SK-N-SH (cell line): ENCODE results near the gene GTF3C2. TPM values are rescaled to one million over a fixed set of nuclear protein-coding genes. Genes with fewer than 3 reads are reported as not detected.

Experiments used
- CTCF ChIA-PET: fragments of 300-600, 350-600 bp; formaldehyde crosslinking; extraction: SDS; loops from one replicate; lab custom pipeline; 2021; lab: Yijun Ruan, JAX
- POLR2A ChIA-PET: fragments of 350-600 bp; sonication (Branson Sonifier 250); formaldehyde crosslinking; extraction: SDS; loops from one replicate; lab custom pipeline; 2020; ENCODE audit warnings: antibody characterized with exemption, inconsistent platforms; lab: Yijun Ruan, JAX
- DNase-seq: peaks from one replicate; pipeline ENCODE4 v3.0.0; 2012
- H2AFZ ChIP-seq: fragments of 200-600 bp; sonication (generic); 2 replicates; pipeline ENCODE4 v1.8.1; 2016; ENCODE audit warnings: antibody characterized with exemption, mild to moderate bottlenecking, low read depth
- H3F3A ChIP-seq: fragments of 200-600 bp; sonication (generic); replicated peaks from 2 replicates; pipeline ENCODE3; 2016; ENCODE audit warnings: antibody characterized with exemption, mild to moderate bottlenecking; ENCODE audit not compliant: insufficient read depth
- H3K27ac ChIP-seq, 2 experiments: fragments of 200-500 bp in 1 of 2; fragments of 200-600 bp in 1 of 2; sonication (Bioruptor generic) in 1 of 2; sonication (generic), shearing (Covaris generic) in 1 of 2; 2 replicates each; pipeline versions ENCODE4 v1.5.1 to v1.6.1; 2014 to 2016; ENCODE audit warnings: low read depth in 2 of 2, inconsistent platforms in 1 of 2, low read length in 1 of 2, mild to moderate bottlenecking in 1 of 2, mixed read lengths in 1 of 2
- H3K27me3 ChIP-seq: fragments of 200-600 bp; sonication (generic), shearing (Covaris generic); 2 replicates; pipeline ENCODE4 v1.6.1; 2016; ENCODE audit warnings: mixed run types; ENCODE audit not compliant: insufficient read depth
- H3K36me3 ChIP-seq, 2 experiments: fragments of 200-500 bp in 1 of 2; fragments of 200-600 bp in 1 of 2; sonication (Bioruptor generic) in 1 of 2; sonication (generic) in 1 of 2; replicated peaks in 1 of 2; 2 replicates each; pipeline versions ENCODE3 to v1.5.1; 2014 to 2016; ENCODE audit warnings: low read length in 1 of 2, mild to moderate bottlenecking in 1 of 2; ENCODE audit not compliant: insufficient read depth in 2 of 2, control insufficient read depth in 1 of 2
- H3K4me1 ChIP-seq, 2 experiments: fragments of 200-500 bp in 1 of 2; fragments of 200-600 bp in 1 of 2; sonication (Bioruptor generic) in 1 of 2; sonication (generic), shearing (Covaris generic) in 1 of 2; 2 replicates each; pipeline versions ENCODE4 v1.5.1 to v1.6.1; 2014 to 2016; ENCODE audit warnings: low read depth in 1 of 2, low read length in 1 of 2, mixed run types in 1 of 2; ENCODE audit not compliant: insufficient read depth in 2 of 2, control insufficient read depth in 1 of 2
- H3K4me2 ChIP-seq: fragments of 200-600 bp; sonication (generic), shearing (Covaris generic); 2 replicates; pipeline ENCODE4 v1.6.1; 2017; ENCODE audit warnings: mixed run types
- H3K4me3 ChIP-seq, 2 experiments: fragments of 200-500 bp in 1 of 2; fragments of 200-600 bp in 1 of 2; sonication (Bioruptor generic) in 1 of 2; sonication (generic), shearing (Covaris generic) in 1 of 2; 2 replicates each; pipeline versions ENCODE4 v1.5.1 to v1.8.1; 2014 to 2016; ENCODE audit warnings: low read depth in 2 of 2, inconsistent platforms in 1 of 2, low read length in 1 of 2, mild to moderate bottlenecking in 1 of 2, mixed read lengths in 1 of 2, moderate library complexity in 1 of 2
- H3K79me2 ChIP-seq: fragments of 200-600 bp; sonication (generic); 2 replicates; pipeline ENCODE4 v1.8.1; 2017; ENCODE audit warnings: mild to moderate bottlenecking; ENCODE audit not compliant: insufficient read depth
- H3K9ac ChIP-seq: fragments of 200-600 bp; sonication (generic); 2 replicates; pipeline ENCODE4 v1.6.1; 2017; ENCODE audit warnings: mixed run types
- H3K9me2 ChIP-seq: fragments of 200-600 bp; sonication (generic); 2 replicates; pipeline ENCODE4 v1.6.1; 2017; ENCODE audit warnings: mixed run types
- H3K9me3 ChIP-seq: fragments of 200-600 bp; sonication (generic); 2 replicates; pipeline ENCODE4 v1.6.1; 2017; ENCODE audit warnings: mixed run types, mild to moderate bottlenecking, moderate library complexity
- H4K20me1 ChIP-seq: fragments of 200-600 bp; sonication (generic); 2 replicates; pipeline ENCODE4 v1.6.1; 2017; ENCODE audit warnings: mild to moderate bottlenecking, mixed run types; ENCODE audit not compliant: insufficient read depth
- CHD2 ChIP-seq: fragments of 150-350 bp; IDR thresholded peaks from 2 replicates; pipeline ENCODE4 v1.6.1; 2018; ENCODE audit warnings: low read length; ENCODE audit not compliant: partially characterized antibody
- FOSL2 ChIP-seq: IDR thresholded peaks from 2 replicates; pipeline ENCODE4 v1.4.0; 2012; ENCODE audit warnings: low read depth, mild to moderate bottlenecking, moderate library complexity, borderline replicate concordance
- GABPA ChIP-seq: IDR thresholded peaks from 2 replicates; pipeline ENCODE4 v1.4.0; 2012; ENCODE audit warnings: low read depth, mild to moderate bottlenecking
- JUND ChIP-seq: IDR thresholded peaks from 2 replicates; pipeline ENCODE4 v1.4.0; 2012
- MAX ChIP-seq: IDR thresholded peaks from 2 replicates; pipeline ENCODE4 v1.4.0; 2012; ENCODE audit warnings: low read depth
- MEF2A ChIP-seq: IDR thresholded peaks from 2 replicates; pipeline ENCODE4 v1.4.0; 2012; ENCODE audit warnings: low read depth, borderline replicate concordance
- REST ChIP-seq: IDR thresholded peaks from 2 replicates; pipeline ENCODE4 v1.6.1; 2012; ENCODE audit warnings: mild to moderate bottlenecking, low read depth, low read length, moderate library complexity
- SIN3A ChIP-seq: IDR thresholded peaks from 2 replicates; pipeline ENCODE4 v1.6.1; 2012; ENCODE audit warnings: low read depth, mild to moderate bottlenecking, low read length, moderate library complexity, borderline replicate concordance
- TAF1 ChIP-seq: IDR thresholded peaks from 2 replicates; pipeline ENCODE4 v1.6.1; 2012; ENCODE audit warnings: low read depth, mild to moderate bottlenecking, low read length, moderate library complexity, borderline replicate concordance
- ZBTB33 ChIP-seq: IDR thresholded peaks from 2 replicates; pipeline ENCODE4 v1.4.0; 2012; ENCODE audit warnings: low read depth, borderline replicate concordance
- WGBS: methylation state at CpG from one replicate; pipeline ENCODE4 v1.1.6; 2017; ENCODE audit warnings: low lambda C conversion rate; 5-methylcytosine and 5-hydroxymethylcytosine counted together
- polyA plus RNA-seq, 3 experiments: library from polyadenylated mRNA; depleted of rRNA; stranded (reverse); fragments of >200 nt; gene quantifications; 2 replicates each; pipeline ENCODE4 v1.2.3, GENCODE V29; 2012

The GTF3C2 gene
- polyA plus RNA-seq, 1 of the 3 experiments (the other 2 are of a cell fraction), result 65.8 TPM

GRCh38 chr2:27347641-27348040 lies 8.9 kb downstream of the GTF3C2 start:
- H3K27ac ChIP-seq, result no peak overlapping the region
- no peak for DNase-seq
- no peak overlapping the region for H3K9ac ChIP-seq
- H3K36me3 ChIP-seq, result peaks cover 5 to 12% of the 10 kb centered on the region in 2 experiments
- H3F3A ChIP-seq, result no peaks in the 10 kb centered on the region
- no peak overlapping the region for H3K4me3 ChIP-seq
- H2AFZ ChIP-seq, result no peak overlapping the region
- H3K79me2 ChIP-seq, result peaks cover 89% of the 10 kb centered on the region
- TF ChIP-seq MEF2A (no peak), JUND (no peak), REST (no peak), SIN3A (no peak), ZBTB33 (no peak), GABPA (no peak), FOSL2 (no peak)
- 100% methylated on average over 2 of the region's 2 CpGs for WGBS
- H3K9me2 ChIP-seq, result no peaks in the 10 kb centered on the region
- H3K27me3 ChIP-seq, result no peaks in the 10 kb centered on the region
- peaks cover 13% of the 10 kb centered on the region; the same call in 1 of the 2 replicates for H4K20me1 ChIP-seq
- no peak overlapping the region for H3K4me2 ChIP-seq
- H3K4me1 ChIP-seq, result no peaks in the 10 kb centered on the region
- ChIA-PET CTCF (no interaction called here), POLR2A (interaction anchor here (1.5 kb wide), 1 partner anchor 9 kb away, joined by 3 read pairs; the partner anchor contains the start of gene GTF3C2)
- H3K9me3 ChIP-seq, result no peaks in the 10 kb centered on the region

GRCh38 chr2:27336173-27336572 lies 20.4 kb downstream of the GTF3C2 start:
- Histone ChIP-seq H3K9me2 (no peaks in the 10 kb centered on the region), H3K27me3 (no peaks in the 10 kb centered on the region), H3K9ac (no peak overlapping the region), H3K27ac (no peak overlapping the region), H3K4me1 (no peaks in the 10 kb centered on the region), H3K36me3 (peaks cover 43 to 78% of the 10 kb centered on the region in 2 experiments), H3K4me2 (no peak overlapping the region), H2AFZ (no peak overlapping the region), H3K79me2 (no peaks in the 10 kb centered on the region), H3F3A (no peaks in the 10 kb centered on the region), H3K9me3 (no peaks in the 10 kb centered on the region), H4K20me1 (no peaks in the 10 kb centered on the region), H3K4me3 (no peak overlapping the region)
- TF ChIP-seq TAF1 (no peak), MAX (no peak), CHD2 (no peak)
- DNase-seq, result no peak
- CTCF ChIA-PET, result interaction anchor here (1.0 to 1.6 kb wide), 2 partner anchors 33 to 57 kb away, joined by 3 to 7 read pairs; no protein-coding TSS in a partner anchor
- 94% methylated on average over 7 of the region's 7 CpGs for WGBS
- POLR2A ChIA-PET, result interaction anchor here (0.8 to 2.3 kb wide), 3 partner anchors 12 to 21 kb away, joined by 3 to 6 read pairs (median 4); partner anchors contain the start of gene MPV17
